C4-2B (cell line): Measurements from ENCODE around the gene ELOVL3.
"Not testable (repeated sequence)": the region's sequence is repeated elsewhere in the genome, so short reads cannot be mapped to it uniquely, and the experiment has no call there.

Source experiments
- H3K27ac ChIP-seq: fragments of 450-650 bp; 2 replicates; pipeline ENCODE4 v1.5.1; 2017
- CTCF ChIP-seq: fragments of 450-650 bp; conservative IDR thresholded peaks from 2 replicates; pipeline ENCODE4 v1.5.1; 2017; ENCODE audit warnings: mild to moderate bottlenecking
- ZFX ChIP-seq: fragments of 450-650 bp; IDR thresholded peaks from 2 replicates; pipeline ENCODE4 v1.6.1; 2017

The ELOVL3 gene

GRCh38 chr10:102245082-102245931 lies 19.2 kb downstream of the ELOVL3 start, which contains the start of gene GBF1:
Gene GBF1 (plus strand): TSS chr10:102245532. CDS start chr10:102258939, 13,407 bp downstream.
- TF ChIP-seq ZFX (peak; percentile 33; the same call in 1 of the 2 replicates), CTCF (no peak)
- peak within 1 kb of the TSS; percentile 82 for H3K27ac ChIP-seq

- H3K27ac ChIP-seq = peak overlapping the region; percentile 82
- TF ChIP-seq ZFX = no peak
- TF ChIP-seq CTCF = no peak
Observed at GRCh38 chr10:102245932-102246251, 19.8 kb downstream of the ELOVL3 start.

GRCh38 chr10:102246261-102246660 lies 20.2 kb downstream of the ELOVL3 start:
- H3K27ac ChIP-seq = peak overlapping the region; percentile 82; the same call in 1 of the 2 replicates
- TF ChIP-seq CTCF (no peak), ZFX (no peak)

GRCh38 chr10:102247734-102248133 lies 21.6 kb downstream of the ELOVL3 start:
- no peak for TF ChIP-seq ZFX
- TF ChIP-seq CTCF = no peak

GRCh38 chr10:102252508-102252907 lies 26.4 kb downstream of the ELOVL3 start:
- not testable (repeated sequence) for H3K27ac ChIP-seq

More at GRCh38 chr10:102247734-102248133, 21.6 kb downstream of the ELOVL3 start:
- H3K27ac ChIP-seq = no peak overlapping the region; the same call in 1 of the 2 replicates

GRCh38 chr10:102254426-102254825 lies 28.3 kb downstream of the ELOVL3 start:
- no peak for TF ChIP-seq CTCF
- no peak for TF ChIP-seq ZFX
- no peak overlapping the region for H3K27ac ChIP-seq

GRCh38 chr10:102255404-102255803 lies 29.3 kb downstream of the ELOVL3 start:
- no peak overlapping the region for H3K27ac ChIP-seq

More at GRCh38 chr10:102255404-102255803, 29.3 kb downstream of the ELOVL3 start:
- no peak for TF ChIP-seq ZFX
- TF ChIP-seq CTCF = no peak
